Activated CD4-positive, alpha-beta T cell treated with anti-CD3 and anti-CD28 coated beads for 1 hour (primary cell): ENCODE data around the gene ZDHHC22.

Experiments
- DNase-seq: peaks from one replicate; pipeline ENCODE4 v3.0.0-alpha.2; 2020

Gene ZDHHC22

GRCh38 chr14:77125823-77126325 lies 15.7 kb downstream of the ZDHHC22 start:
- DNase-seq = no peak

- DNase-seq = no peak
Observed at GRCh38 chr14:77125281-77125801, 16.2 kb downstream of the ZDHHC22 start.

GRCh38 chr14:77124345-77125280 lies 17.0 kb downstream of the ZDHHC22 start:
- peak; percentile 40 for DNase-seq

DNA sequence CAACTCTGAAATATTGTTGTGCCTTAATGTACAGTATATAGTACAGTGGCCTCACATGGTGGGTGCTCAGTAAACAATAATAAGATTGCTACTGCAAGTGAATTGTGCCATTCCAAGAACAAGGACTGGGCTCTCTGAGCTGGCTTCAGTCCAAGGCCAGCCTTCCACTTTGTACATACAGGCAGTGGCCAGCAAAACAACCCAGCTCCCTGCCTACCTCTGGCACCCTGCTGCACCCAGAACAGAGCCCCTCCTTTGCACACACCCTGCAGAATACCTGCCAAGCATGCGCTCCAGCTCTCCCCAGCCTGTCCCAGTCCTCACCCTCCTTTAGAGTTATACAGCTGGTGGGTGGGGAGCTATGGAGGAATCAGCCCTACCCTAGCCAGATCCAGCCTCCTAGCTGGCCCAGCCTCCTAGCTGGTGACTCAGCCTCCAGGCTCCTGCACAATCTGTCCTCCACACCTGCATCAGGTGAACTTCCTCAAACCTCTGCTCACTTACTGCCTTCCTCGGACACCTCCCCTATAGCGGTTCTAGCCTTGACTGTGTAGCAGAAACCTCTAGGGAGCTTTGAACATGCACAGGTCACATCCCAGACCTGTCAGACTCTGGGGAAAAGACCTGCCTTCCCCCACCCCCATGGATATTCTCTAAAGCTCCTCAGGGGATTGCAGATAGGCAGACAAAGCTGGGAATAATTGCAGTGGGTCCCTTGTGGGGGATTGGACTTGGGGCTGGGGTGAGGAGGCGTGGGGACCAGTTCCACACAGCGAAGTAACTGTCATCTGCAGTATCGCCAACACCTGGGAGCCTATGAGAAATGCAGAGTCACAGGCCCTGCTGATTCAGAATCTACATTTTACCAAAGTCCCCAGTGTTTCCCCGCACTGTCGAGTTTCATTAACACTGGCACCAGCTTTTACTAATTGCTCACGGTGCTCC lies 17.9 kb downstream of the ZDHHC22 start:
- DNase-seq = no peak

- DNase-seq = no peak
Observed at GRCh38 chr14:77122526-77123125, 19.0 kb downstream of the ZDHHC22 start.

DNA sequence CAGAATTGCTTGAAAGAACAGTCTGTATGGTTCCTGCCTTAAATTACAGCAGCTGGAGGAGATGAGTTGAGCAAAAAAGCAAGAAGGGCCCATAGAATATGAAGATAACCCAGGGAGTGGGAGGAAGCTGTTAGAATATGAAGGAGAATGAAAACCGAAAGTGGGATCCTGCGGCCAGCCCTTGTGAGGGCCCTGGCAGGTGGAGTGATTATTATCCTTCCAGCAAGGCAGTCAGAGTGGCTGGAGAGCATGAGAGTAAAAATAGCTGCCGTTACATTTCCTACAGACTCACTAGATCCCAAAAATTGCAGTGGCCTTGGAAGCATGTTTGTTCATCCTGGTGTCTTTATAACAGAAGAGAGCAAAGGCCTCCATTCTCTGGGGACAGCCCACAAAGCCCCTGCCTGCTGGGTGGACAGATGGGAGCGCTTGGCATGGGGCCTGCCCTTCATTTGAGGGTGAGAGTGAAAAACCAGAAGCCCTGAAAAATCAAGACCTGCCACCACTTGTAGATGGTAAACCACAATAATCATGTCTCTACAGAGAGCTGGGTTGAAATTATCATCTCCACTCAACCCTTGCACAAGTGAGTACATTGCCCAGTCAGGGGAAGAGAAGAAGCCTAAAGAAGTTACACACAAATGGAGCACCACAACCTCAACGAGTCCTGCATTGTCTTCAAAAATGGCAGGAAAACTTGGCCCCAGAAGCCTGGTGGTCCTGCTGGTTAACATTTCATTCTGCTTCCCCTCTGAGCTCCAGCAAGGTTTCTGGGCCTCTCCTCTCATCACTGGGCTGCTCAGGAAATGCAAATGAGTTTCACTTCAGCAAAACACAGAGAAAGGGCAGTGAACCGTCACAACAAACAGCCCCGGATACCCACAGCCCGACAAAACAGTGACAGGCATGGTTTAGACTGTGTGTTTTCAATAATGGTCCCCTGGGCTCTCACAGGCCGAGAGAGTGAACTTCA lies 20.5 kb downstream of the ZDHHC22 start:
- no peak for DNase-seq

- no peak for DNase-seq
Observed at GRCh38 chr14:77119851-77120250, 21.7 kb downstream of the ZDHHC22 start.

- no peak for DNase-seq
Observed at GRCh38 chr14:77116172-77116817, 25.3 kb downstream of the ZDHHC22 start.

DNA sequence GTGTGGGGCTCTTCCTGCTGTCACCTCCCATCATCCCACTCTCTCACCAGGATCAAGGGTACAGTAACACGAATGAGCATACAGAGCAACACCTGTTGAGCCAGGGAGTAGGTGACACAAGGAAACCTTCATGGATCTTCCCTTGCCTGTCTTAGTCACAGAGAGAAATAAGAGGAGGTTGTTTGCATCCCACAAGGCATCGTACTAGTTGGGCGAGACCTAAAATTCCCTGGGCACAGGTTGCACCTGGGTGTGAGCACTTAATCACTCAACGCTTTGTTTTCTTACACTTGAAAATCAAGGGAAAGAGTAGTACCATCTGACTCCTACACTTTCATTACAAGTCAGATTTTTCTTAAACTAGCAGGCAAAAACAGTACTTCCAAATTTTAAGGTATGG lies 27.0 kb downstream of the ZDHHC22 start:
- DNase-seq = no peak

GRCh38 chr14:77113644-77114043 lies 27.9 kb downstream of the ZDHHC22 start:
- DNase-seq = no peak

GRCh38 chr14:77111021-77111420 lies 30.6 kb downstream of the ZDHHC22 start:
- no peak for DNase-seq

DNA sequence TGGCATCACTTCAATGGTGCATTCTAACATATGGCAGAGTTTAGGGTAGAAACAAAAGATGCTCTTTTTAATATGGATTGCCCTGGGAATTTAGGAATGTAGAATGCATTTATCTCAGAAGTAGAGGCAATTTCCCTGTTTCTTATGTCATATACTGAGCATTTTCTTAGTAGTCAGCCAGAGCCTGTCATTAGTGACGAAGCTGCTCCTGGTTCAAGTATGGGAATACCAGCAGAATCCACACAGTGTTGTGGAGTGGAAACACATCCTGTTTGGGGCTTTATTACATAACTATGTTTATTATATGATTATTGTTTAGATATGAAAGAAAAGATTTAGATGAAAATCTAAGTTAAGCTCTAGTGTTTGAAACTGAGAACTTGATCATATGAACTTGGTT lies 31.3 kb downstream of the ZDHHC22 start:
- DNase-seq = no peak

DNA sequence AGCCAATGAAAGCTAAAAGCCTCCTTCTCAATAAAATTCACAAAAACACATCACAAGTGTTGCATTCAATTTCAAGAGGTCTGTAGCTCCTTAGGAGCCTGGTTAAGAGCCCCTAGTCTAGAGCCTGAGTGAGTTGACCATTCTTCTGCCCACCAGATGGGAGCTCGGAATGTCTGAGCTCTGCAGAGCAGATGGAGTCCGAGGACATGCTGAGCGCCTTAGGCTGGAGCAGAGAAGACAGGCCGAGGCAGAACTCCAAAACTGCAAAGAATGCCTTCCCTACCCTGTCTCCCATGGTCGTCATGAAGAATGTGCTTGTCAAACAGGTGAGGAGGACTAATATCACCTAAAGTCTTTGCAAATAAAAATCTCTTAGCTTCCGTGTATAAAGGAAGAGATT lies 31.9 kb downstream of the ZDHHC22 start:
- no peak for DNase-seq

- no peak for DNase-seq
Observed at GRCh38 chr14:77108753-77109152, 32.8 kb downstream of the ZDHHC22 start.

GRCh38 chr14:77107228-77107627 lies 34.4 kb downstream of the ZDHHC22 start:
- DNase-seq = no peak

- DNase-seq = no peak
Observed at GRCh38 chr14:77106666-77107065, 34.9 kb downstream of the ZDHHC22 start.

DNA sequence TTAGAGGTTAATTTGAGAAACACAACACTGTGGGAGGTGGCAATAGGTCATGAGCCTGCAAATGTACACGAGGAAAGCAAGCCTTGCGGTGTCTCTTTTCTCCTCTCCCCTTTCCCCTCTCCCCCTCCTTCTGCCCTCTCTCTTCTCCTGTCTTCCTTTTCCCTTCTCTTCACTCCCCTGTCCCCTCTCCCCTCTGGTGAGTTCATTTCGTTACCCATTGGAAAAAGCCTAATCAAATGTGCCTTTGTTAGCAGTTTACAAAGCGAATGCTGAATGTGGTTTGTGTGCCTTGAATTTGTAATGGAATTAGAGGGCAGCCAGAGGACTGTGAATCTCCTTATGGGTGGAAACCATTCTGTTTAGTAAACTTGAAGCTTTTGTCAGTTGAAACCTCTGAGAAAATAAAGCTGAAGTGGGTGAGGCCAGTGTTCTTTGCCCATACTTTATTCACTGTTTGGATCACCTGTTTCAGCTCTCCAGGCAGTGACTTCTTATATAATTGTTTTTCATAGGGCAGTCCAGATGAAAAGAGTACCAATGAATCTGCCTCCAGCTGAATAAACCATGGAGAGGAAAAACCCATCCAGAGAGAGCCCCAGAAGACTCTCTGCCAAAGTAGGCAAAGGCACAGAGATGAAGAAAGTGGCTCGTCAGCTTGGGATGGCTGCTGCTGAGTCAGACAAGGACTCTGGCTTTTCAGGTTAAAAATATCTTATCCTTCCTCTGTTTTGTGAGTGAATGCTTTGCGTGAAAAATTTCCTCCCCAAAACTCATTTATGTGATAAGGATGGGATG lies 36.2 kb downstream of the ZDHHC22 start:
- no peak for DNase-seq

DNA sequence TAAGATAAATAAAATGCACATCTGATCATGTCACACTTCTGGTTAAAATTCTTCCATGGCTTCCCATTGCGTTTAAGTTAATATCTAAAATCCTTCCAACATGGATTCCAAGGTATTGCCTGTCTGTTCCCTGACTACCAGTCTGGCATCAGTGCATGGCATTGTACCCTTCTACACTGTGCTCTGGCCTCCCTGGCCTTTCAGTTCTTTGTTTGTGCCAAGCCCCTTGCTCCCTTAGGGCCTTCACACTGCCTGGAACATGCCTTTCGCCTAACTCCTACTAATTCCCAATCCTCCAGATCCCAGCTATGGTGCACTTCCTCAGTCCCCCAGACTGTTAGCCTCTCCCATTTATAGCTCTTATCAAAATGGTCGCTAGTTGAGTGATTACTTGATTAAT lies 37.2 kb downstream of the ZDHHC22 start:
- DNase-seq = no peak

GRCh38 chr14:77103951-77104350 lies 37.6 kb downstream of the ZDHHC22 start:
- no peak for DNase-seq

- no peak for DNase-seq
Observed at GRCh38 chr14:77103475-77103874, 38.1 kb downstream of the ZDHHC22 start.
